SH-SY5Y (cell line): ENCODE results near the gene PREX1.

Source experiments
- GATA2 ChIP-seq: IDR thresholded peaks from 2 replicates; pipeline ENCODE4 v1.6.1; 2011; ENCODE audit warnings: mild to moderate bottlenecking, low read depth, low read length
- GATA3 ChIP-seq: IDR thresholded peaks from 2 replicates; pipeline ENCODE4 v1.6.1; 2011; ENCODE audit warnings: low read depth, mild to moderate bottlenecking, low read length, moderate library complexity

GRCh38 chr20:48704761-48705160 is 123.0 kb downstream of the PREX1 start:
- no peak for TF ChIP-seq GATA2
- TF ChIP-seq GATA3, result no peak
